Stimulated activated CD4-positive, alpha-beta T cell treated with anti-CD3 and anti-CD28 coated beads, Interleukin-4, amount 100 ng/mL, for 4 hours (primary cell): Measurements from ENCODE around the gene LMNB1.
"Not testable (repeated sequence)": the region's sequence is repeated elsewhere in the genome, so short reads cannot be mapped to it uniquely, and the experiment has no call there.

ENCODE experiments used
- DNase-seq, 2 experiments: peaks; one replicate each; pipeline ENCODE4 v3.0.0-alpha.2; 2020

Gene LMNB1

DNA sequence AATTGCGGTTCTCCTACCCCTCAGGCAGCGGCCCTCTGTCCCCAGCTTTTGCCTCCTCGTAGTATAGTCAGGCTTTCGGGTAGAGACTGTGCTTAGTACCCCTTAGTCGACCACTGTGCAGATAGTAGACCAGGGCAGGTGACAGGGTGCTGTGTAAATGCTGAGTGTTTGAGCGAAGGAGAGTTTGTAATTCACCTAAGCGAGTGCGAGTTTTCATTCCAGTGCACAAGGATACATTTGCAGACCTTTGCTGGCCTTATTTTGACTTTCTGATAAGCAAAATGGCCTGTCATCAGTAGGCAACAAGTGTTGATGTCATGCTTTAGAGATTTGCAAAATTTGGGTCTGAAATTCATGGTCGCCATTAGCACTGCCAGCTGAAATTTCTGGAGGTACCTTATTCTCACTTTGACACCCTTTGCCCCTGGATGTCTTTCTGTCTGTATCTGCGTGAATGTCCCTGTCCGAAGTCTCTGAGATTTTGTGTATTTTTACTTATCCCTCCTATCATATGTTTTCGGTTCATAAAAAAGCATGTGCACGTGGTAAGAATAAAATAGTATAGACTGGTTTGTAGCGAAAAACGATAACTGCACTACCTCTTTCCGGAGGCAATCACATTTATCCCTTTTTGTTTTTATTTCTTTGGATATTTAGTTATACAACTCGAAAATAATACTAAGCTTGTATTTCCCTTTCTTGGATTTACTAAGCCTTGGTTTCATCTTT lies 1.9 kb downstream of the LMNB1 start:
- no peak for DNase-seq

DNA sequence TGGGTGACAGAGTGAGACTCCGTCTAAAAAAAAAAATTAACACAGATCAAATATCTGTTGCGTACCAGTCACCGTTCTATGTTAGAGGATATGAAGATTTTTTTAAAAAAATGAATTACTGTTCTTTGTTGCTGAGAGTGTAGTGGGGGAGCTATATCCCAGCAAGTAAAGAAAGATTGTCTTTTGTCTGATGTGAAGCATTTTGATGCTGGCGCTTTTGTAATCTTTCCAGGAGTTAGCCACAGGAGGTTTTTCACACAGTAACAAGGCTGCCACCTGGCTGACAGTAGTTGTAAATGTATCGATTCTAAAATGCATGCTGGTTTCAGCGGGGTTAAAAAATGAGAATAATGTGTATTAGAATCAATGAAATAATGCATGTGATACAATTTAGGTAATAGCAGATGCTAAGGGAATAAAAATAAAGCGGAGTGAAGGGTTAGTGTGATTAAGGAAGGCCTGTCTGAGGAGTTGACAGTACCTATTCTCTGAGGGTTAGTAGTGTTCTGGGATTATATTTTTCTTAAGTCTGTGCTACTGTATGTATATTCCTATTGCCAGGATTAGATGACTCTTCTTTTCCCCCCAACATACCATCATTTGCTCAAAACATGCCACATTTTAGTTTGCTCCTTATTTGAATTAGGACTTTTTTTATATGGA lies 3.4 kb downstream of the LMNB1 start:
- DNase-seq = peak; percentile 19 to 50

DNA sequence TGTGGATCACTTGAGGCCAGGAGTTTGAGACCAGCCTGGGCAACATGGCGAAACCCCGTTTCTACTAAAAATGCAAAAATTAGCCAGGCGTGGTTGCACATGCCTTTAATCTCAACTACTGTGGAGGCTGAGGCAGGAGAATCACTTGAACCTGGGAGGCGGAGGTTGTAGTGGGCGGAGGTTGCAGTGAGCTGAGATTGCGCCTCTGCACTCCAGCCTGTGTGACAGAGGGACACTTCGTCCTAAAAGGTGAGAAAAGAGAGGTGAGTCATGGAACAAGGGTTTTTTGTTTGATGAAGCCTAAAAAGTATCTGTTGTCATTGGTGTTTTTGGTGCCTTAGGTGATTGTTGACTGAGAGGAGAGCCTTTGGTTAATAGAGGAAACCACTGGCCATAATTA lies 11.5 kb downstream of the LMNB1 start:
- DNase-seq = peak in 1 of 2 experiments; percentile 13

DNA sequence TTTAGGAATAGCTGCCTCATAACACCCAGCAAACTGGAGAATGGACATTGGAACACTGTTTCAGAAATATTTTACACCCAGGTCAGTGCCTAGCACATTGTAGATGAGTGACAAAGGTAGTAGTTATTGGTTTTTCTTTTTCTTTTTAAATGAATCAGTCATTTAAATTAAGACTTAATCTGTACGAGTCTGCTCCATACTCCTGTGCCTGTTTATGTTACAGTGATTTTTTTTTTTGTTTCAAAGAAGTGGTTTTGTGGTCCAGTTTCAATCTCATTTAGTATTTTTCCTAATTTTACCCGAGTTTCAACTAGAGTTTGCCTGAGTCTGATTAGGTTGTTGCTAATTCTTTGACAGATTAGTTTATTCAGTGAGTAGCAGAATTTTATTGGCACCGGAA lies 16.2 kb downstream of the LMNB1 start:
- DNase-seq = no peak

DNA sequence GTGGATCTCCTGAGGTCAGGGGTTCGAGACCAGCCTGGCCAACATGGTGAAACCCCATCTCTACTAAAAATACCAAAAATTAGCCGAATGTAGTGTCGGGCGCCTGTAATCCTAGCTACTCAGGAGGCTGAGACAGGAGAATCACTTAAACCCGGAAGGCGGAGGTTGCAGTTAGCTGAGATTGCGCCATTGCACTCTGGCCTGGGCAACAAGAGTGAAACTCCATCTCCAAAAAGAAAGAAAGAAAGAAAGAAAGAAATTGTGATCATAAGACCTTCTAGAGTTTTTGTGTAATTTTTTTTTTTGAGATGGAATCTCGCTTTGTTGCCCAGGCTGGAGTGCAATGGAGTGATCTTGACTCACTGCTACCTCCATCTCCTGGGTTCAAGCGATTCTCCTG lies 16.7 kb downstream of the LMNB1 start:
- DNase-seq = not testable (repeated sequence)

DNA sequence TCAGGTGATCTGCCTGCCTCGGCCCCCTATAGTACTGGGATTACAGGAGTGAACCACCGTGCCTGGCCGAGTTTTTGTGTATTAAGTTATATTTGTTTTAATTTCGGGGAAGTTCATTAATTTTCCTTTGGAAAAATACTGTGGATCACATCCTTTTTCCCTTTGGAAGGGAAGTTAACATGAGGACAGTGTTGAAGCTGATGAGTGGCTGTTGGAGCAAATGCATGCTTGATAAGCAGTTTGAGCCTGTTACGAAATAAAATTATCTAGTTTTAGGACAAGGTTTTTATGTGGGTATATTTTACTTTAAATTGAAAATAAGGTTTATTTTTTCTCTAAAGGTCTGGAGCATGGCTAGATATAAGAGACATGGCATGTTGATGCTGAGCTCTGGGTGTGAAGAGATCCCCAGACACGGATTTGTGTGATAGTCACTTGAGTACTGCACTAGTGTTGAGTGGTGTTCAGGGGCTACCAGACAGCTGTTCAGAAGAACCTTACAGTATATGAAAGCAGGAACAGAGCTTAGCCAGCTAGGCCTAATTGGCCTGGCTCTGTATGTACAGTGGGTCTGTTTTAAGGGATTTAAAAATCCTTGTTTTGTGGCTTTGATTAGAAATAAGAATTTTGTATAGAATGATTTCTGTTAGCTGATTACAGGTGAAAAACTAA lies 17.4 kb downstream of the LMNB1 start:
- no peak for DNase-seq

DNA sequence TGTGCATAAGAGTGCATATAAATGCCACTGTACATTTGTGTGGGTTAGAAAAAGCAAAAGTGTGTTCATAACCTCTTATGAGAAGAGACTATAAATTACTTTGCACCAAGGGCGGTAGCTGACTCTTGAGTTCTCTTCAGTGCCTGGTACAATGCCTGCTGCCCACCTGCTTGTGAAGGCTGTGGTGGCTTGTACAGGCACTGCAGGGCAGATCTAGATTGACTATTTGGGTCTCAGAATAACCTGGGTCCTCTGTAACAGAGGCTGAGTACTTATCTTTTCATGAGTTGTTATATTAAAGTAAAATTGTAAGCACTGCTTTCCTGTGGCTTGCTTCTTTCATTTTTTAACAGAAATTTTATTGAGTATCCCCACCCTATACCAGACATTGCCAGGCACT lies 22.8 kb downstream of the LMNB1 start:
- DNase-seq = no peak

DNA sequence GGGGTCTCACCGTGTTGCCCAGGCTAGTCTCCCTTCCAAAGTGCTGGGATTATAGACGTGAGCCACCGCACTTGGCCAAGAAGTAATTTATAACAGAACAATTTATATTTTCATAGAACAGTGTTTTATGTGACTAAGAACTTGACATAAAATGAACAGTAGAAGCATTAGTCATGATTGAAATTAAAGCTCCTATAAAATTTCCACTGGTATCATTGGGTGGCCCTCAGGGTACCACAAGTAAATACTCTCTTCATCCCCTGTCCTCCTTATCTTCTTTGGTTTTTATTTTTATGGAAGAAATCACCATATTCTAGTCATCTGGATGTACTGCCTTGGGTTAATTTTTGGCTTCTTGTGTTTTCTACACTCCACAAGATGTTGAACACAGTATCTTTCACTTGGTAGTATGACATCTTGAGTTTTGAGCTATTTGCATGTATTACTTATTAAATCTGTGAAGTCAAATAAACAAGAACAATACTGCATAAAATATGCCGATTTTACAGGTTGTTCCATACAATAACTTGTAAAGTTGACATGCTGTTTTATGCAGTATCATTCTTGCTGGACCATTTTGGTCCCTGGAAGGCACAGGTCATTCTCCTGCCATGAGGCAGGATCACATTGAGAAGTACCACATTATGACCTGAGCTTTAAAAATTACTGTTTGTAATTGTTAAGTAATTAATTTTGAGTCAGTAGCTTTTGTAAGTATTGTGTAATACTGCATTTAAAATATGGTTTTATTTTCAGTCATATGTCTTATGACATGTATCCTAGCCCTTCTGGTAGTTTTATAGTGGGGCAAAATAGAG lies 24.4 kb downstream of the LMNB1 start:
- no peak for DNase-seq

DNA sequence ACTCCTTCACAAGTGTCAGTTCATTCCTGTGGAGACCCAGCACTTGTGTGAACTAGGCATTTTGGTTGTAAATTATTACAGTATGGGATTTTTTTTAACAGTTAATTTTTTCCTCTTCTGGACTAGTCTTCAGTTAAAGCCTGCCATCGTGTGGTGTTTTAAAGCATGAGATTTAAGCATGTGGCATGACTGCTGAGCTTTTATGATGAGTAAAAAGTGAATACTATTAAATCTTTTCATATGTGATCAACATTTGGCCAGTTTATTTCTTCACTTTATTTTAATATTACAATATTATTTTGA lies 25.0 kb downstream of the LMNB1 start:
- DNase-seq = no peak

DNA sequence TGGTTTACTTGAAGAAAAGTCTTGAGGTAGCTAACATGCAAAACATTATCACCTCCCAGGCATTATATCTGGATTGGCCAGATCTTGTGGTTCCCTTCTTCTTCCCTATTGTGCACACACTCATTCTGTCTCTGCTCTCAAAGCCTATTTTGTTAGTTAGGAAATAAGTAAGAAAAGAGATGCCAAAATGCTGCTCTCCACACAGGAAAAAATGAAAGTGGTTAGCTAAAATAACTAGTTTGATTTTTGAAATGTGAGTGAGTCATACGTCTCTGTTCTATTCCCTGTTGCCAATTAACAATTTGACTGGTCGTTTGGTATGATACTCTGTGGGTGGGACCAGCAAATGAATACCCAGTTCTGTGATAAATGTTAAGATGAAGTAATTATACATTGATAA lies 28.1 kb downstream of the LMNB1 start:
- no peak for DNase-seq

DNA sequence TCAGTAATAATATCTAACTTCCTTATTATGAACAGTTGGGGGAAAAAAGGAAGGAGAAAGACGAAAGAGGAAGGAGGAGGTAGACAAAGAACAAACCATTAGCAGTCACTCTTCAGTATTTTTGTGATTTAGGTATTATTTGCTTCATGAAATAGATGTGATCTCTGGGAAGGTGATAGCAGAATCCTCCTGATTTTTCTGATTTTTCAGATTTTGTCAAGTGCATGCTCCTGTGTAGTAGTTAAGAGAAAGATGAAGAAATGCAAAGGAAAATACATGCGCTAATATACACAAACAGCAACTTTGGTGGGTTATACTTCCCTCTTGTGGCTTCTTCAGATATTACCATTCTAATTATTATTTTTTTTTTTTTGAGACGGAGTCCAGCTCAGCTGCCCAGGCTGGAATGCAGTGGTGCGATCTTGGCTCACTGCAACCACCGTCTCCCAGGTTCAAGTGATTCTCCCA lies 31.6 kb downstream of the LMNB1 start:
- no peak for DNase-seq

DNA sequence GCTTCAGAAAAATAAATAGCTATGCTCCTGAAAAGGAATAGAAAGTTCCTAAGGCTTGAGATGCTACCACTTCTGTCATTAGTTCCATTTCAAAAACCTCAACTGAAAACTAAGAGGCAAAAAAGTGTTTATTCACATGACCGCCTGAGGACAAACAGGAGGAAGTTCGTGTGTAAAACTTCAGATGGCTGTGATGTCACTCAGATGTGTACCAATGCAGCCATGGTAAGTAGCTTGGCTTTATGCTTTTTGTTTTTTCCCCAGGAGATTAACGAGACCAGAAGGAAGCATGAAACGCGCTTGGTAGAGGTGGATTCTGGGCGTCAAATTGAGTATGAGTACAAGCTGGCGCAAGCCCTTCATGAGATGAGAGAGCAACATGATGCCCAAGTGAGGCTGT lies 33.0 kb downstream of the LMNB1 start:
- DNase-seq = no peak

DNA sequence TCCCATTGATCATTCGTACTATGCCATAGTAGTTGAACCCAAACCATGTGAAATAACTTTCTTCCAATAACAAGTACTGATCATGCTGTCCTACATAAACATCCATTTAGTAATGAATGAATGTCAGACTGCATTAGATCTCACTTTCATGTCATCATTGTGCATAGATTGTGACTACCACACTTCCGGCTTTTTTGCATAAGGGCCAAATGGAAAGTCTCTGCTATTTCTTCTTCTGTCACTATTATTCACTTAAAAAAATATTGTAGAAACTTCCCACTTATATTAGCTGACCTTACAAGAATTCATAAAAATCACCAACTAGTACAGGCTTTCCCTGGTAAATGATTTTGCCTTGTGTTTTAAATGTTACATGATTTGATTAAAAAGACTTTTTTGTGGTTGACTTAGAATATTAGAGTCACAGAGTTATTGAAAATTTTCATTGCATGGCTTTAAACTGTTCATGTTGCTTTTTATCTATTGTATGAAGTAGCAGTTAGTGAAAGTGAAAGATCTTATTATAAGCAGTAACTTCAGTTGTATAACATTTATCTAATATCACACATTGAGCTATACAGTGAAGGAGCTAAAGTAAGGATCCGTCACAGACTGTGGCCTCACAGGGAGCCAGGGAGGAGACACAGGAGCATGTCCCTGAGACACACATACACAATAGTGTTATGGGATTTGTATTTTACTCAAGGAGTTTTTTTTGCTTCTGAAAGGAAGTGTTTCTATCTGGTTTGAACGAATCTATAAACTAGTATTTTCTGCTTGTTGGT lies 33.9 kb downstream of the LMNB1 start:
- DNase-seq = no peak

DNA sequence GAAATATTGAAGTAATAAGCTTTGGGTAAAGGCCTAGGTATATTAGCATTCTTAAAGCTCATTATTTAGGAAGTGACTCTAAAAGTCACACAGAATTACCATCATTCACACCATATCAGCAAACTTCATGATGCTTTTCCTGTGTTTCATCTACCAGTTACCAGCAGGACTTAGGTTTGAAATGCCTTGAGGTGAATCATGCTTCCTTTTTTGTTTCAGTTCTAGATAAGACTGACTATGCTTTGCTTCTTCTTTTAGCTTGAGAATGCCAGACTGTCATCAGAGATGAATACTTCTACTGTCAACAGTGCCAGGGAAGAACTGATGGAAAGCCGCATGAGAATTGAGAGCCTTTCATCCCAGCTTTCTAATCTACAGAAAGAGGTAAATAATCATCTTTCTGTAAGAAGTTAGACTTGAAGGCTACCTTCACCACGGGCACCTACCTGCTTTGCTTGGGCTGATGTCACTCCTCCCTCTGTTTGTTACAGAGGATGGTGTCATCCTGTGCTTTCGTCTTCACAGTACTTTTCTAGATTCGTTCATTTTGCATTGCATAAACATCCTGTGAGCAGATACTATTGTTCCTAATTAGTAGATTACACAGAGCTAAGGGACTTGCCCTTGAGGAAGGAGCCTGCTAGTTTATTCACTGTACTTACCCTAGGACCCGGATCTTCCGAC lies 34.7 kb downstream of the LMNB1 start:
- DNase-seq = peak in 1 of 2 experiments; percentile 10

DNA sequence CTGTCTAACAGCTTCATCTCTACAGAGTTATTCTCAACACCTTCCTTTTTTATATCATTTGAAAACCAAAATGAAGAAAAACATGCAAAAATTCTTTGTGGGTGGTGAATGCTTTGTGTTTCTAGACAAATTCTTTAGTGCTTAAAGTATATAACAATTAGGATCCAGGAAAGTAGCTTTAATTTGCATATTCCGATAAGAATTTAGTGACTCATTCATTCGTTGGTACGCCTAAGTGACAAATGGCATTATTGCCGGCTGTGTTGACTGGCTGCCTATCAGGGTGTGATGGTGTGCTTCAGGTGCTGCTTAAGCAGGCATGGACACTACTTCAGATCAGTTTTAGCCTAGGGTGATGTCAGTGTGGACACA lies 35.2 kb downstream of the LMNB1 start:
- no peak for DNase-seq

DNA sequence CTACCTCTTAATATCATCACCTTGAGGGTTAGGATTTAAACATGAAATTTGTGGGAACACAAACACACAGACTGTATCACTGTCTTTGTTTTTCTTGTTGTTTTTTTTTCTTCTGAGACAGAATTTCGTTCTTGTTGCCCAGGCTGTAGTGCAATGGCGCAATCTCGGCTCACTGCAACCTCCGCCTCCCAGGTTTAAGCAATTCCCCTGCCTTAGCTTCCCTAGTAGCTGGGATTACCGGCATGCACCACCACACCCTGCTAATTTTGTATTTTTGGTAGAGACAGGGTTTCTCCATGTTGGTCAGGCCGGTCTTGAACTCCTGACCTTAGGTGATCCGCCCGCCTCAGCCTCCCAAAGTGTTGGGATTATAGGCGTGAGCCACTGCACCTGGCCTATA lies 36.9 kb downstream of the LMNB1 start:
- not testable (repeated sequence) for DNase-seq

DNA sequence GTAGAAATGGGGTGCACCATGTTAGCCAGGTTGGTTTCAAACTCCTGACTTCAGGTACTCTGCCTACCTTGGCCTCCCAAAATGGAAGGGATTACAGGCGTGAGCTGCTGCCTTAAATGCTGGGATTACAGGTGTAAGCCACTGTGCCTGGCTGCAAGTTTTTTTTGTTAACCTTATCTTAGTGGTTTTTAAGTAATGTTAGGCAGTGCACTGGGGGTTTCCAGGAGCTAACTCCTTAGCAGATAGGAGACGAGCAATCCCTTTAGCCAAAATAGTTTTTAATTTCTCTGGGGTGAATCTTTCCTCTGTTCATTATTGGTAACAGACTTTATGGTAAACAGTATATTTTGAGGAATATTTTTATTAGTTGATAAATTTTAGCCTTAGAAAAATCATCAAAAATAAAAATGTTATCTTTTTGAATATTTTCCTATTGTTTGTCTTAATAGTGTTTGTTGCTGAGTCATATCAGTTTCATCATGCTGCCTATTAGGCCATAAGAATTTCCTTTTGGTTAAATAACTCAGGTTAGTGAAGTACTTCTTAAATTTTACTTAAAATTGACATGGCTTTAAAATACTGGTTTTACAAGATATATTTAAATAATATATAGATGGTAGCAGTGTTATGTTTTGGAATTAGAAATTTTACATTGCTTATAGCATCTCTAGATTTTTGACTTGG lies 37.9 kb downstream of the LMNB1 start:
- no peak for DNase-seq

DNA sequence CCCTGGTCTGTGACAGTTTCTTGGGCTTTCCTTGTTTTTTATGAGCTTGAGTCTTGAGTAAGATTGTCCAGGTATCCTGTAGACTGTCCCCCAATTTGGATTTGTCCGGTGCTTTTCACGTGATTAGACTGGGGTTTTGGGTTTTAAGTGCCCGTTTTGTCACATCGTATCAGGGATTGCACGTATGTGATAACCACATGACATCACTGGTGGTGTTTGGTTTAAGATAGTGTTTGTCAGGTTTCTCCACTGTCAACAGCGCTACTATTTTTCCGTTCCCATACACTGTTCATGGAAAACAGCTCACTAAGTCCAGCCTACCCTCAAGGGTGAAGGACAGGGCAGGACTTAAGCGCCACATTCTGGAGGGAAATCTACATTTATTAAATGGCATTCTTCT lies 39.7 kb downstream of the LMNB1 start:
- DNase-seq = no peak

DNA sequence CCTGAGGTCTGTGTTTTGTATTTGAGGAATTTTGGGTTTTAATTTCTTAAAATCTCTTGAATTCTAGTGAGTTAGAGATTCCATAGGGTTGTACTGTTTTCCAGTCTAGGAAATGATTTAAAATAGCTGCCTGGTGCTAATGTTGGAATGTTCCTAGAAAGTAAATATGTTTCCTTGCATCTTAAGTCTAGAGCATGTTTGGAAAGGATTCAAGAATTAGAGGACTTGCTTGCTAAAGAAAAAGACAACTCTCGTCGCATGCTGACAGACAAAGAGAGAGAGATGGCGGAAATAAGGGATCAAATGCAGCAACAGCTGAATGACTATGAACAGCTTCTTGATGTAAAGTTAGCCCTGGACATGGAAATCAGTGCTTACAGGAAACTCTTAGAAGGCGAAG lies 41.8 kb downstream of the LMNB1 start:
- DNase-seq = no peak

DNA sequence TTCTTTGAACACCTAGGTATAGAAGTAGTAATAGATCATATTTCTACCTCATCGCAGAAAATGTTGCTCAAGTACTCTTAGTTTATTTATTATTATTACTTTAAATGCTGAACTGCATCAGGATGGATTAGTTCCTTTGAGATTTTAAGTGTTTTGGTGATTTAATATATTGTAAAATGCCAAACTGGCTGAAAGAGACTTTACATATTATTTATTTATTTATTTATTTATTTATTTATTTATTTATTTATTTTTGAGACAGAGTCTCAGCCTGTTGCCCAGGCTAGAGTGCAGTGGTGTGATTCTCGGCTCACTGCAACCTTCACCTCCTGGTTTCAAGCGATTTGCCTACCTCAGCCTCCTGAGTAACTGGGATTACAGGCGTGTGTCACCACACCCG lies 42.3 kb downstream of the LMNB1 start:
- DNase-seq = no peak

DNA sequence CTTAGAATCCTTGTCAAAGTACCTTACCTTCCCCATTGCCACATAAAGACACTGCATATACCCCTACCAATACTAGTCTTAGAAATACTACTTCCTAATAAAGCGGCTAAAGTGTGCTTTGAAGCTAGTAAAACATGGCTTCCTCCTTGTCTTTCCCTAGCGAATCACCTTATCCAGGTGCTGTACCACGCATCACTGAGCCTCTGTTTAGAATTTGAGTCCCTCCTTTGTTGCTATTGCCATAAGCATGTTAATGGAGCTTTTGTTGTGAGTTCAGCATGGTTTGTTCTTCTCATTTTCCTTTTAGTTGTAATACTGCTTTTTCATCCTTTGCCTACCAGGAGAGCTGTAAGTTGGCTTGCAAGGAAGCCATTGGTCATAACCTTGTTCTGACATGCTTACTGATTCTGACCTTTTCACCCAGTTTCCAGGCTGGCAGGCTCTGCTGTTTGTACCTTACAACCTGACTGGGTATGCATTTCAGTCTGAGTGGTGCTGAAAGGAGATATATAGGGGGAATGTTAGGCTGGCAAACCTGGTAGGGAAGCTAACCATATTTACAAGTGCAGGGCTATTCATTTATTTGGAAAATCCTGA lies 49.8 kb downstream of the LMNB1 start:
- DNase-seq = no peak
